ENCODE data around the gene GULP1.

DNA sequence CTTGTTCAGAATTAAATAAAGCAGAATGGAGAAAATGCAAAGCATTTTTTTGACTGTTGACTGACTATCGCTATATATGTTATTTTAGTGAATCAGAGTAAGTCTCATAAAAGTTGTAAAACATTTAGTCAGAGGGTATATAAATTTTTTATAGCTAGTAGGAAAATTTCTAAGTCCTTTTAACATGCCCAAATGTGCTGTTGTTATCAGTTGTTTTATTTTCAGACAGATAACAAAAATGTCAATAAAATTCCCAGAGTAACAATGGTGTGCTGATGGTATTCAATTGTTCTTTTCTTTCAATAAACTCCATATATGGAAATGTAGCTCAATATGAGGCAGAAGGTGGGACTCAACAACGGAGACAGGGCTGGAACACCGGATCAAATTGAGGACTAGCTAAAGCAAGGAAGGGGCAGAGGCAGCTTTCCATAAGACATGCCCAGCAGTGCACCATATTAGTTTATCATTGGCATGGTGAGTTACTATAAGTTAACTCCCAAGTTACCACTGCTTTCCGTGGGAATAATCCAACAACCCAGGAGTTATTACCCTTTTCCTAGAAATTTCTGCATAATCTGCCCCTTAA is 26.6 kb downstream of the GULP1 start:
- TF ChIP-seq POLR2AphosphoS5 (IDR thresholded peaks at IDR 0.05; ENCODE audit: low read depth, low read length) (no peak), TAF1 (IDR thresholded peaks at IDR 0.05; ENCODE audit: borderline replicate concordance, insufficient read depth, low read length) (no peak), SIN3A (IDR thresholded peaks at IDR 0.05; ENCODE audit: borderline replicate concordance, insufficient read depth, low read length) (no peak)
- TF ChIP-seq, protein P1, sequence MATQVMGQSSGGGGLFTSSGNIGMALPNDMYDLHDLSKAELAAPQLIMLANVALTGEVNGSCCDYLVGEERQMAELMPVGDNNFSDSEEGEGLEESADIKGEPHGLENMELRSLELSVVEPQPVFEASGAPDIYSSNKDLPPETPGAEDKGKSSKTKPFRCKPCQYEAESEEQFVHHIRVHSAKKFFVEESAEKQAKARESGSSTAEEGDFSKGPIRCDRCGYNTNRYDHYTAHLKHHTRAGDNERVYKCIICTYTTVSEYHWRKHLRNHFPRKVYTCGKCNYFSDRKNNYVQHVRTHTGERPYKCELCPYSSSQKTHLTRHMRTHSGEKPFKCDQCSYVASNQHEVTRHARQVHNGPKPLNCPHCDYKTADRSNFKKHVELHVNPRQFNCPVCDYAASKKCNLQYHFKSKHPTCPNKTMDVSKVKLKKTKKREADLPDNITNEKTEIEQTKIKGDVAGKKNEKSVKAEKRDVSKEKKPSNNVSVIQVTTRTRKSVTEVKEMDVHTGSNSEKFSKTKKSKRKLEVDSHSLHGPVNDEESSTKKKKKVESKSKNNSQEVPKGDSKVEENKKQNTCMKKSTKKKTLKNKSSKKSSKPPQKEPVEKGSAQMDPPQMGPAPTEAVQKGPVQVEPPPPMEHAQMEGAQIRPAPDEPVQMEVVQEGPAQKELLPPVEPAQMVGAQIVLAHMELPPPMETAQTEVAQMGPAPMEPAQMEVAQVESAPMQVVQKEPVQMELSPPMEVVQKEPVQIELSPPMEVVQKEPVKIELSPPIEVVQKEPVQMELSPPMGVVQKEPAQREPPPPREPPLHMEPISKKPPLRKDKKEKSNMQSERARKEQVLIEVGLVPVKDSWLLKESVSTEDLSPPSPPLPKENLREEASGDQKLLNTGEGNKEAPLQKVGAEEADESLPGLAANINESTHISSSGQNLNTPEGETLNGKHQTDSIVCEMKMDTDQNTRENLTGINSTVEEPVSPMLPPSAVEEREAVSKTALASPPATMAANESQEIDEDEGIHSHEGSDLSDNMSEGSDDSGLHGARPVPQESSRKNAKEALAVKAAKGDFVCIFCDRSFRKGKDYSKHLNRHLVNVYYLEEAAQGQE (IDR thresholded peaks at IDR 0.05; ENCODE audit: insufficient read depth in 1 of 2, low read depth in 2 of 2, low read length in 2 of 2), result no peak
